Gastroesophageal sphincter (tissue), 4 donors: Measurements from ENCODE around the gene SLC25A6. TPM values are rescaled to one million over a fixed set of nuclear protein-coding genes. Genes with fewer than 3 reads are reported as not detected.
"Not testable (repeated sequence)": the region's sequence is repeated elsewhere in the genome, so short reads cannot be mapped to it uniquely, and the experiment has no call there.

Experiments used
- ATAC-seq: fragments of 150-250 bp; one replicate; pipeline ENCODE4 v1.9.1; 2016; ENCODE audit warnings: mild to moderate bottlenecking, moderate library complexity
- H3K27ac ChIP-seq, 4 donors: fragments of 200-600 bp; sonication (generic) in 3 of 4; 1 replicate in 3 of 4; 2 replicates in 1 of 4; pipeline ENCODE4 v1.5.1; 2016 to 2019
- H3K27me3 ChIP-seq: fragments of 200-600 bp; sonication (generic); one replicate; pipeline ENCODE4 v1.5.1; 2019
- H3K36me3 ChIP-seq, 2 donors: fragments of 200-600 bp; sonication (generic); one replicate each; pipeline ENCODE4 v1.5.1; 2019; ENCODE audit warnings: control low read depth in 1 of 2
- H3K4me1 ChIP-seq, 3 donors: fragments of 200-600 bp; sonication (generic); 1 replicate in 2 of 3; 2 replicates in 1 of 3; pipeline ENCODE4 v1.5.1; 2016 to 2019; ENCODE audit warnings: control low read depth in 2 of 3
- H3K4me3 ChIP-seq, 2 donors: fragments of 200-600 bp; sonication (generic); one replicate each; pipeline ENCODE4 v1.5.1; 2019; ENCODE audit warnings: mild to moderate bottlenecking in 1 of 2, moderate library complexity in 1 of 2
- H3K9me3 ChIP-seq, 3 donors: fragments of 200-600 bp; sonication (generic); one replicate each; pipeline ENCODE4 v1.5.1; 2017 to 2019; ENCODE audit warnings: control low read depth in 2 of 3
- EP300 ChIP-seq: sonication (generic); formaldehyde crosslinking; IDR thresholded peaks from one replicate; pipeline ENCODE4 v1.6.1; 2017; ENCODE audit warnings: antibody characterized with exemption, mild to moderate bottlenecking
- POLR2A ChIP-seq, 2 donors: fragments of 450-650 bp; IDR thresholded peaks; one replicate each; pipeline ENCODE4 v1.6.1; 2017; ENCODE audit warnings: antibody characterized with exemption in 2 of 2, mild to moderate bottlenecking in 2 of 2, moderate library complexity in 1 of 2
- POLR2AphosphoS5 ChIP-seq: sonication (generic); formaldehyde crosslinking; IDR thresholded peaks from one replicate; pipeline ENCODE4 v1.6.1; 2017; ENCODE audit warnings: antibody characterized with exemption
- WGBS, 2 donors: methylation state at CpG; one replicate each; pipeline ENCODE4 v1.1.5; 2018; ENCODE audit warnings: low coverage in 1 of 2; 5-methylcytosine and 5-hydroxymethylcytosine counted together
- total RNA-seq, 4 donors: library from RNA; depleted of rRNA; stranded (reverse); fragments of >200 nt; gene quantifications; one replicate each; pipeline ENCODE4 v1.1.0, GENCODE V29; 2016
- TF ChIP-seq, protein P1 (sequence below), 4 experiments: fragments of 200-600 bp in 2 of 4; fragments of 450-650 bp in 2 of 4; sonication (generic) in 1 of 4; IDR thresholded peaks; one replicate each; pipeline ENCODE4 v1.5.1; 2017 to 2019; ENCODE audit warnings: antibody characterized with exemption in 4 of 4, mild to moderate bottlenecking in 2 of 4, moderate library complexity in 2 of 4

The SLC25A6 gene
- total RNA-seq, 4 donors from 2014 or later = 204 to 408 (median 268) TPM

DNA sequence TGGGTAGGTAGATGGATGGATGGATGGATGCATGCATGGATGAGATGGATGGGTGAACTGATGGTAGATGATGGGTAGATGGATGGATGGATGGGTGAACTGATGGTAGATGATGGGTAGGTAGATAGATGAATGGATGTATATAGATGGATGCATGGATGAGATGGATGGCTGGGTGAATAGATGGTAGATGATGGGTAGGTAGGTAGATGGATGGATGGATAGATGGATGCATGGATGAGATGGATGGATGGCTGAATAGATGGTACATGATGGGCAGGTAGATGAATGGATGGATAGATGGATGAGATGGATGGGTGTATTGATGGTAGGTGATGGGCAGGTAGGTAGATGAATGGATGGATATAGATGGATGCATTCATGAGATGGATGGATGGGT is 15.1 kb upstream of the SLC25A6 start:
- Histone ChIP-seq H3K4me3 (no peak overlapping the region), H3K27me3 (no peaks in the 10 kb centered on the region), H3K36me3 (peaks cover 2 to 74% of the 10 kb centered on the region in 2 donors), H3K9me3 (no peaks in the 10 kb centered on the region), H3K27ac (no peak overlapping the region), H3K4me1 (no peaks in the 10 kb centered on the region)
- ATAC-seq = no peak
- TF ChIP-seq, protein P1, sequence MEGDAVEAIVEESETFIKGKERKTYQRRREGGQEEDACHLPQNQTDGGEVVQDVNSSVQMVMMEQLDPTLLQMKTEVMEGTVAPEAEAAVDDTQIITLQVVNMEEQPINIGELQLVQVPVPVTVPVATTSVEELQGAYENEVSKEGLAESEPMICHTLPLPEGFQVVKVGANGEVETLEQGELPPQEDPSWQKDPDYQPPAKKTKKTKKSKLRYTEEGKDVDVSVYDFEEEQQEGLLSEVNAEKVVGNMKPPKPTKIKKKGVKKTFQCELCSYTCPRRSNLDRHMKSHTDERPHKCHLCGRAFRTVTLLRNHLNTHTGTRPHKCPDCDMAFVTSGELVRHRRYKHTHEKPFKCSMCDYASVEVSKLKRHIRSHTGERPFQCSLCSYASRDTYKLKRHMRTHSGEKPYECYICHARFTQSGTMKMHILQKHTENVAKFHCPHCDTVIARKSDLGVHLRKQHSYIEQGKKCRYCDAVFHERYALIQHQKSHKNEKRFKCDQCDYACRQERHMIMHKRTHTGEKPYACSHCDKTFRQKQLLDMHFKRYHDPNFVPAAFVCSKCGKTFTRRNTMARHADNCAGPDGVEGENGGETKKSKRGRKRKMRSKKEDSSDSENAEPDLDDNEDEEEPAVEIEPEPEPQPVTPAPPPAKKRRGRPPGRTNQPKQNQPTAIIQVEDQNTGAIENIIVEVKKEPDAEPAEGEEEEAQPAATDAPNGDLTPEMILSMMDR (IDR thresholded peaks at IDR 0.05) = no peak
- no peak for TF ChIP-seq POLR2A (IDR thresholded peaks at IDR 0.05)
- no peak for TF ChIP-seq POLR2AphosphoS5
- TF ChIP-seq EP300 = no peak

- H3K9me3 ChIP-seq, H3K4me3 ChIP-seq, H3K27ac ChIP-seq, H3K27me3 ChIP-seq, H3K4me1 ChIP-seq, ATAC-seq: not testable (repeated sequence)
- 57 to 100% methylated on average over 2 of the region's 2 CpGs for WGBS, 2 donors
- H3K36me3 ChIP-seq = peaks cover 2 to 75% of the 10 kb centered on the region in 2 donors
Observed at GRCh38 chrX:1405769-1406168, 13.9 kb upstream of the SLC25A6 start.

GRCh38 chrX:1403867-1404266 is 12.0 kb upstream of the SLC25A6 start:
- 90 to 100% methylated on average over 3 of the region's 3 CpGs for whole genome bisulfite sequencing, 2 donors
- H3K9me3 ChIP-seq, H3K4me3 ChIP-seq, H3K27me3 ChIP-seq, ATAC-seq, H3K27ac ChIP-seq, H3K4me1 ChIP-seq: not testable (repeated sequence)
- H3K36me3 ChIP-seq = peaks cover 2 to 87% of the 10 kb centered on the region in 2 donors

GRCh38 chrX:1403228-1403627 is 11.3 kb upstream of the SLC25A6 start:
- Histone ChIP-seq H3K4me3 (no peak overlapping the region), H3K9me3 (no peaks in the 10 kb centered on the region), H3K27me3 (no peaks in the 10 kb centered on the region), H3K27ac (no peak overlapping the region), H3K36me3 (peaks cover 2 to 90% of the 10 kb centered on the region in 2 donors), H3K4me1 (no peaks in the 10 kb centered on the region)
- WGBS, 2 donors = 100% methylated on average over 1 of the region's 10 CpGs; no CpG with 5 or more reads in 1 of the 2 donors
- TF ChIP-seq, protein P1 (IDR thresholded peaks at IDR 0.05) = no peak
- TF ChIP-seq POLR2AphosphoS5 = no peak
- no peak for TF ChIP-seq POLR2A (IDR thresholded peaks at IDR 0.05)
- no peak for TF ChIP-seq EP300
- ATAC-seq = no peak

GRCh38 chrX:1401611-1402430 is 9.9 kb upstream of the SLC25A6 start:
- H3K36me3 ChIP-seq = peaks cover 2 to 88% of the 10 kb centered on the region in 2 donors
- no peaks in the 10 kb centered on the region for H3K9me3 ChIP-seq
- H3K27ac ChIP-seq = no peak overlapping the region
- no peaks in the 10 kb centered on the region for H3K4me1 ChIP-seq
- H3K27me3 ChIP-seq = no peaks in the 10 kb centered on the region
- 81 to 94% methylated on average over 9 to 12 of the region's 30 CpGs for WGBS, 2 donors
- no peak overlapping the region for H3K4me3 ChIP-seq
- ATAC-seq = no peak
- TF ChIP-seq POLR2A (IDR thresholded peaks at IDR 0.05) = no peak
- no peak for TF ChIP-seq POLR2AphosphoS5
- TF ChIP-seq, protein P1 (IDR thresholded peaks at IDR 0.05) = no peak
- TF ChIP-seq EP300 = no peak

GRCh38 chrX:1400742-1401471 is 9.0 kb upstream of the SLC25A6 start:
- Histone ChIP-seq H3K27ac (no peak overlapping the region), H3K9me3 (no peaks in the 10 kb centered on the region), H3K4me3 (no peak overlapping the region), H3K4me1 (no peaks in the 10 kb centered on the region), H3K27me3 (no peaks in the 10 kb centered on the region), H3K36me3 (peaks cover 2 to 80% of the 10 kb centered on the region in 2 donors)
- ATAC-seq = no peak
- TF ChIP-seq POLR2AphosphoS5 = no peak
- no peak for TF ChIP-seq EP300
- 80% methylated on average over 15 of the region's 27 CpGs; no CpG with 5 or more reads in 1 of the 2 donors for WGBS, 2 donors
